Progenitor cell of endocrine pancreas (in vitro differentiated cells): ENCODE measurements around the gene COCH. TPM values are rescaled to one million over a fixed set of nuclear protein-coding genes. Genes with fewer than 3 reads are reported as not detected.

Experiments
- DNase-seq: peaks from one replicate; pipeline ENCODE4 v3.0.0; 2021; ENCODE audit warnings: low spot score; ENCODE audit not compliant: unreplicated experiment
- H3K27ac Mint-ChIP-seq: 2 replicates; pipeline ENCODE4 v1.8.0; 2021; ENCODE audit warnings: mild to moderate bottlenecking, moderate library complexity, mixed read lengths
- H3K27me3 Mint-ChIP-seq: 2 replicates; pipeline ENCODE4 v1.8.0; 2021; ENCODE audit warnings: mixed read lengths
- H3K36me3 Mint-ChIP-seq: 2 replicates; pipeline ENCODE4 v1.8.0; 2022; ENCODE audit warnings: mixed read lengths; ENCODE audit not compliant: insufficient read depth
- H3K4me1 Mint-ChIP-seq: 2 replicates; pipeline ENCODE4 v1.8.0; 2021; ENCODE audit warnings: low read depth, mixed read lengths
- H3K4me3 Mint-ChIP-seq: 2 replicates; pipeline ENCODE4 v1.8.0; 2021; ENCODE audit warnings: low read depth, mild to moderate bottlenecking, moderate library complexity, mixed read lengths
- H3K9me3 Mint-ChIP-seq: 2 replicates; pipeline ENCODE4 v1.8.0; 2021; ENCODE audit warnings: low read depth, mixed read lengths
- CTCF ChIP-seq: fragments of 200-600 bp; sonication (generic); IDR thresholded peaks from one replicate; pipeline ENCODE4 v1.5.0; 2021; ENCODE audit warnings: antibody characterized with exemption, mild to moderate bottlenecking; ENCODE audit not compliant: unreplicated experiment
- total RNA-seq: library from RNA; stranded (reverse); gene quantifications from 2 replicates; pipeline ENCODE4 v1.2.1, GENCODE V29; 2021

Gene COCH
- total RNA-seq, 1 donor from 2014 or later, result 26.9 TPM

- Mint-ChIP-seq H3K4me3 (peak overlapping the region; percentile 79), H3K36me3 (peaks cover 2% of the 10 kb centered on the region), H3K9me3 (no peaks in the 10 kb centered on the region), H3K4me1 (peaks cover 5% of the 10 kb centered on the region), H3K27ac (peak overlapping the region; percentile 70), H3K27me3 (peaks cover 36% of the 10 kb centered on the region)
- DNase-seq, result no peak
- TF ChIP-seq CTCF, result no peak
Measured at GRCh38 chr14:30875788-30876053, 1.4 kb downstream of the COCH start.

- no peak for TF ChIP-seq CTCF
- Mint-ChIP-seq H3K4me3 (no peak overlapping the region), H3K4me1 (peaks cover 5% of the 10 kb centered on the region), H3K36me3 (peaks cover 2% of the 10 kb centered on the region), H3K27me3 (peaks cover 35% of the 10 kb centered on the region), H3K27ac (no peak overlapping the region), H3K9me3 (no peaks in the 10 kb centered on the region)
- DNase-seq, result no peak
Measured at GRCh38 chr14:30876692-30877091, 2.3 kb downstream of the COCH start.

GRCh38 chr14:30882431-30882830 is 8.1 kb downstream of the COCH start:
- peaks cover 2% of the 10 kb centered on the region for H3K4me1 Mint-ChIP-seq
- H3K36me3 Mint-ChIP-seq, result peaks cover 10% of the 10 kb centered on the region
- H3K27ac Mint-ChIP-seq, result no peak overlapping the region
- H3K4me3 Mint-ChIP-seq, result no peak overlapping the region
- no peaks in the 10 kb centered on the region for H3K9me3 Mint-ChIP-seq
- TF ChIP-seq CTCF, result no peak
- no peak for DNase-seq
- H3K27me3 Mint-ChIP-seq, result peaks cover 3% of the 10 kb centered on the region

- DNase-seq, result no peak
- no peak overlapping the region for H3K4me3 Mint-ChIP-seq
- no peaks in the 10 kb centered on the region for H3K27me3 Mint-ChIP-seq
- H3K4me1 Mint-ChIP-seq, result peaks cover 7% of the 10 kb centered on the region
- peaks cover 10% of the 10 kb centered on the region for H3K36me3 Mint-ChIP-seq
- TF ChIP-seq CTCF, result no peak
- no peaks in the 10 kb centered on the region for H3K9me3 Mint-ChIP-seq
- H3K27ac Mint-ChIP-seq, result no peak overlapping the region
Measured at GRCh38 chr14:30883508-30884294, 9.3 kb downstream of the COCH start.

GRCh38 chr14:30884901-30885300 is 10.5 kb downstream of the COCH start:
- Mint-ChIP-seq H3K4me1 (peaks cover 16% of the 10 kb centered on the region), H3K27me3 (no peaks in the 10 kb centered on the region), H3K4me3 (no peak overlapping the region), H3K36me3 (peaks cover 10% of the 10 kb centered on the region), H3K27ac (no peak overlapping the region), H3K9me3 (no peaks in the 10 kb centered on the region)
- no peak for DNase-seq
- TF ChIP-seq CTCF, result no peak
